ENCODE data around the gene AFP. TPM values are rescaled to one million over a fixed set of nuclear protein-coding genes. Genes with fewer than 3 reads are reported as not detected.

AFP gene
- total and polyA plus RNA-seq, 2 donors from 2014 or later: 11.6 TPM; not detected in 1

DNA sequence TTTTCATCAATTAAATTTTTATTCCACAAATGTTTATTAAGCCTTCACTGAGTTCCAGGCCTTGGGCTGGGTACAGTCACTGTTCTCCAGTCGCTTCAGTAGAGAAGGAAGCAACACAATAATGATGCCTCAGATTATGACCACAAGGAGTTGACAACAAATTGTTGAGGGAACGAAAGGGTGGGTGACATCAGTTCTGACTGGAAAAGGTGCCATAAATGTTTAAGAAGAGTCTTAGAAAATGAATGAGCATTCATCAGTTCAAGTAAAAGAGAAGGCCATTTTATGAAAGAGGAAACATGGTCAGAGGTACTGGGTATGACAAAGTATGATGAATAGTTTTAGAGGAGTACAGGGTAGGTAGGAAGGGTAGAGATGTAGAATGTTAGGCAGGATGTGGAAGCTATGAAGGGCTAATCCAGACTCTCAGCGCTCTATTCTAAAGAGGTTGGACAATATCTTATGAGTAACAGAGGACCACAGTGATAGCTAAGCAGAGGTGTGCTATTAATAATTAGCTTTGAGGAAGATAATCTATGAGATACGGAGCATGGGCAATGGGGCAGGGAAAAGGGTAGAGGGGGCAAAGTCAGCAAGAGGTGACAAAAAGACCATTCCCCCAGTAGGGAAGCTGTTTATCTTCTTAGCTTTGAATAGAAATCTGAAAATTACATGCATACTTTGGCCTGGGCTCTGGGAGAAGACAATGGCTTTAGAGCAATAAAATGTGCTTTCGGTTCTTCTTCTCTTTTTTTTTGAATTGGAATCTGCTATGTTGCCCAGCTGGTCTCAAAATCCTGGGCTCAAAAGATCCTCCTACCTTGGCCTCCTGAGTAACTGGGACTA is 20.4 kb downstream of the AFP start:
- TF ChIP-seq, protein P1, sequence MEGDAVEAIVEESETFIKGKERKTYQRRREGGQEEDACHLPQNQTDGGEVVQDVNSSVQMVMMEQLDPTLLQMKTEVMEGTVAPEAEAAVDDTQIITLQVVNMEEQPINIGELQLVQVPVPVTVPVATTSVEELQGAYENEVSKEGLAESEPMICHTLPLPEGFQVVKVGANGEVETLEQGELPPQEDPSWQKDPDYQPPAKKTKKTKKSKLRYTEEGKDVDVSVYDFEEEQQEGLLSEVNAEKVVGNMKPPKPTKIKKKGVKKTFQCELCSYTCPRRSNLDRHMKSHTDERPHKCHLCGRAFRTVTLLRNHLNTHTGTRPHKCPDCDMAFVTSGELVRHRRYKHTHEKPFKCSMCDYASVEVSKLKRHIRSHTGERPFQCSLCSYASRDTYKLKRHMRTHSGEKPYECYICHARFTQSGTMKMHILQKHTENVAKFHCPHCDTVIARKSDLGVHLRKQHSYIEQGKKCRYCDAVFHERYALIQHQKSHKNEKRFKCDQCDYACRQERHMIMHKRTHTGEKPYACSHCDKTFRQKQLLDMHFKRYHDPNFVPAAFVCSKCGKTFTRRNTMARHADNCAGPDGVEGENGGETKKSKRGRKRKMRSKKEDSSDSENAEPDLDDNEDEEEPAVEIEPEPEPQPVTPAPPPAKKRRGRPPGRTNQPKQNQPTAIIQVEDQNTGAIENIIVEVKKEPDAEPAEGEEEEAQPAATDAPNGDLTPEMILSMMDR (IDR thresholded peaks at IDR 0.05; ENCODE audit: borderline replicate concordance, extremely low read depth, insufficient read depth): no peak
- Histone ChIP-seq H3K9ac (ENCODE audit: low read length in 3 of 3) (no peak overlapping the region), H3K36me3 (ENCODE audit: control insufficient read depth in 2 of 3, insufficient read depth in 3 of 3, low read length in 3 of 3) (no peaks in the 10 kb centered on the region), H3K9me3 (ENCODE audit: control insufficient read depth in 2 of 3, insufficient read depth in 1 of 3, low read length in 3 of 3) (no peaks in the 10 kb centered on the region), H3K27me3 (ENCODE audit: control insufficient read depth, insufficient read depth, low read length) (no peaks in the 10 kb centered on the region), H3K4me1 (ENCODE audit: control insufficient read depth in 2 of 3, insufficient read depth in 2 of 3, low read depth in 1 of 3, low read length in 3 of 3) (peaks cover 0 to 5% (median 0%) of the 10 kb centered on the region in 3 donors), H3K4me3 (ENCODE audit: low read length in 3 of 3) (peak overlapping the region in 1 of 3 donors; percentile 15), H3K27ac (ENCODE audit: low read depth in 2 of 2, low read length in 2 of 2) (no peak overlapping the region)
- intact Hi-C loops (cut with DNase I): no loop called here
- no peak for FAIRE-seq
- no peak for DNase-seq

- H3K9me3 ChIP-seq (ENCODE audit: control insufficient read depth in 2 of 3, insufficient read depth in 1 of 3, low read length in 3 of 3): no peaks in the 10 kb centered on the region
- FAIRE-seq (no peak), DNase-seq (no peak)
- no peak overlapping the region for H3K9ac ChIP-seq (ENCODE audit: low read length in 3 of 3)
- no peak overlapping the region for H3K4me3 ChIP-seq (ENCODE audit: low read length in 3 of 3)
- peaks cover 0 to 1% (median 0%) of the 10 kb centered on the region in 3 donors for H3K4me1 ChIP-seq (ENCODE audit: control insufficient read depth in 2 of 3, insufficient read depth in 2 of 3, low read depth in 1 of 3, low read length in 3 of 3)
- intact Hi-C loops (cut with DNase I): no loop called here
- TF ChIP-seq, protein P1 (IDR thresholded peaks at IDR 0.05; ENCODE audit: borderline replicate concordance, extremely low read depth, insufficient read depth): no peak
- no peak overlapping the region for H3K27ac ChIP-seq (ENCODE audit: low read depth in 2 of 2, low read length in 2 of 2)
- H3K27me3 ChIP-seq (ENCODE audit: control insufficient read depth, insufficient read depth, low read length): no peaks in the 10 kb centered on the region
- H3K36me3 ChIP-seq (ENCODE audit: control insufficient read depth in 2 of 3, insufficient read depth in 3 of 3, low read length in 3 of 3): no peaks in the 10 kb centered on the region
Measured at GRCh38 chr4:73458184-73459047, 22.4 kb downstream of the AFP start.

- TF ChIP-seq, protein P1 (IDR thresholded peaks at IDR 0.05; ENCODE audit: borderline replicate concordance, extremely low read depth, insufficient read depth): no peak
- Histone ChIP-seq H3K4me1 (ENCODE audit: control insufficient read depth in 2 of 3, insufficient read depth in 2 of 3, low read depth in 1 of 3, low read length in 3 of 3) (no peaks in the 10 kb centered on the region), H3K4me3 (ENCODE audit: low read length in 3 of 3) (no peak overlapping the region), H3K27me3 (ENCODE audit: control insufficient read depth, insufficient read depth, low read length) (no peaks in the 10 kb centered on the region), H3K27ac (ENCODE audit: low read depth in 2 of 2, low read length in 2 of 2) (no peak overlapping the region), H3K9me3 (ENCODE audit: control insufficient read depth in 2 of 3, insufficient read depth in 1 of 3, low read length in 3 of 3) (no peaks in the 10 kb centered on the region), H3K9ac (ENCODE audit: low read length in 3 of 3) (no peak overlapping the region), H3K36me3 (ENCODE audit: control insufficient read depth in 2 of 3, insufficient read depth in 3 of 3, low read length in 3 of 3) (no peaks in the 10 kb centered on the region)
- DNase-seq: no peak
- FAIRE-seq: no peak
- intact Hi-C loops (cut with DNase I): no loop called here
Measured at GRCh38 chr4:73459048-73459421, 23.0 kb downstream of the AFP start.

Data from kidney (tissue), 14 donors.